ENCODE results near the gene ACAP2. TPM values are rescaled to one million over a fixed set of nuclear protein-coding genes. Genes with fewer than 3 reads are reported as not detected.

Gene ACAP2
- total and polyA plus RNA-seq, 2 experiments from 2014 or later: 45.6 to 104 TPM

DNA sequence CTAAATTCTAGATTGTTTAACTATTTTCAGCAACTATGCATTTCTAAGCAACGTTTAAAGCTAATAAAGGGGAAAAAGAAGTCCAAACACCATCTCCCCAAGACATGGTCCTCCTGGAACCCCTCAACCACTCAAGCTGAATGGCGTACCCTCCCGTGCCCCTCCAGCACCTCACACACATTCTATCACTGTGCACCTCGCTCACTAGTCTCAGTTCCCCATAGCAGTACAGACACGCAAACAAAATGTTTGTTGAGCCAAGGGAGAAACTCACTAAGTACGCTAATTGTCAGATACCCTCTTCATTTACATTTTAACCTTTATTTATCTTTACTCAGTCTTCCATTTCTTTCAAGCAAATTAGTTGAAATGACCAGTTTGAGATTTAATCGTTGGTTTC, 48.8 kb downstream of the ACAP2 start (continued):
- TF ChIP-seq, protein P1, sequence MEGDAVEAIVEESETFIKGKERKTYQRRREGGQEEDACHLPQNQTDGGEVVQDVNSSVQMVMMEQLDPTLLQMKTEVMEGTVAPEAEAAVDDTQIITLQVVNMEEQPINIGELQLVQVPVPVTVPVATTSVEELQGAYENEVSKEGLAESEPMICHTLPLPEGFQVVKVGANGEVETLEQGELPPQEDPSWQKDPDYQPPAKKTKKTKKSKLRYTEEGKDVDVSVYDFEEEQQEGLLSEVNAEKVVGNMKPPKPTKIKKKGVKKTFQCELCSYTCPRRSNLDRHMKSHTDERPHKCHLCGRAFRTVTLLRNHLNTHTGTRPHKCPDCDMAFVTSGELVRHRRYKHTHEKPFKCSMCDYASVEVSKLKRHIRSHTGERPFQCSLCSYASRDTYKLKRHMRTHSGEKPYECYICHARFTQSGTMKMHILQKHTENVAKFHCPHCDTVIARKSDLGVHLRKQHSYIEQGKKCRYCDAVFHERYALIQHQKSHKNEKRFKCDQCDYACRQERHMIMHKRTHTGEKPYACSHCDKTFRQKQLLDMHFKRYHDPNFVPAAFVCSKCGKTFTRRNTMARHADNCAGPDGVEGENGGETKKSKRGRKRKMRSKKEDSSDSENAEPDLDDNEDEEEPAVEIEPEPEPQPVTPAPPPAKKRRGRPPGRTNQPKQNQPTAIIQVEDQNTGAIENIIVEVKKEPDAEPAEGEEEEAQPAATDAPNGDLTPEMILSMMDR (conservative IDR thresholded peaks at IDR 0.05; ENCODE audit: low read depth in 2 of 2): no peak

DNA sequence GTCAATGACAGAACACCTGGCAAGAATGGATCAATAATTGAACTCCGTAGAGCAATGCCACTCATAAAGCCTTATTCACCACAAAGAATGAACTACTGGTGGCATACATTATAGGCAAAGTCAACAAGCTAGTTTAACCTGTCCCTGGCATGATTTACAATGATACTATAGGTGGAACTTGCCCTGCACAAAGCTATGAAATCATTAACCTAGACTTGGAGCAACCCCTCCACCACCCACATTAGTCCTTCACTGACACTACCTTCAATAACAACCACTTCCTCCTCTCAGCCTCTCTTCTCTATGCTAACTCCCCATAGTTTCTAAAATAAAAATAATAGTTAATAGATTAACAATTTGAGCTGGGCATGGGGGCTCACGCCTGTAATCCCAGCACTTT, 54.4 kb downstream of the ACAP2 start:
- no peaks in the 10 kb centered on the region for H3K36me3 Mint-ChIP-seq (ENCODE audit: low read depth)
- TF ChIP-seq, protein P2, sequence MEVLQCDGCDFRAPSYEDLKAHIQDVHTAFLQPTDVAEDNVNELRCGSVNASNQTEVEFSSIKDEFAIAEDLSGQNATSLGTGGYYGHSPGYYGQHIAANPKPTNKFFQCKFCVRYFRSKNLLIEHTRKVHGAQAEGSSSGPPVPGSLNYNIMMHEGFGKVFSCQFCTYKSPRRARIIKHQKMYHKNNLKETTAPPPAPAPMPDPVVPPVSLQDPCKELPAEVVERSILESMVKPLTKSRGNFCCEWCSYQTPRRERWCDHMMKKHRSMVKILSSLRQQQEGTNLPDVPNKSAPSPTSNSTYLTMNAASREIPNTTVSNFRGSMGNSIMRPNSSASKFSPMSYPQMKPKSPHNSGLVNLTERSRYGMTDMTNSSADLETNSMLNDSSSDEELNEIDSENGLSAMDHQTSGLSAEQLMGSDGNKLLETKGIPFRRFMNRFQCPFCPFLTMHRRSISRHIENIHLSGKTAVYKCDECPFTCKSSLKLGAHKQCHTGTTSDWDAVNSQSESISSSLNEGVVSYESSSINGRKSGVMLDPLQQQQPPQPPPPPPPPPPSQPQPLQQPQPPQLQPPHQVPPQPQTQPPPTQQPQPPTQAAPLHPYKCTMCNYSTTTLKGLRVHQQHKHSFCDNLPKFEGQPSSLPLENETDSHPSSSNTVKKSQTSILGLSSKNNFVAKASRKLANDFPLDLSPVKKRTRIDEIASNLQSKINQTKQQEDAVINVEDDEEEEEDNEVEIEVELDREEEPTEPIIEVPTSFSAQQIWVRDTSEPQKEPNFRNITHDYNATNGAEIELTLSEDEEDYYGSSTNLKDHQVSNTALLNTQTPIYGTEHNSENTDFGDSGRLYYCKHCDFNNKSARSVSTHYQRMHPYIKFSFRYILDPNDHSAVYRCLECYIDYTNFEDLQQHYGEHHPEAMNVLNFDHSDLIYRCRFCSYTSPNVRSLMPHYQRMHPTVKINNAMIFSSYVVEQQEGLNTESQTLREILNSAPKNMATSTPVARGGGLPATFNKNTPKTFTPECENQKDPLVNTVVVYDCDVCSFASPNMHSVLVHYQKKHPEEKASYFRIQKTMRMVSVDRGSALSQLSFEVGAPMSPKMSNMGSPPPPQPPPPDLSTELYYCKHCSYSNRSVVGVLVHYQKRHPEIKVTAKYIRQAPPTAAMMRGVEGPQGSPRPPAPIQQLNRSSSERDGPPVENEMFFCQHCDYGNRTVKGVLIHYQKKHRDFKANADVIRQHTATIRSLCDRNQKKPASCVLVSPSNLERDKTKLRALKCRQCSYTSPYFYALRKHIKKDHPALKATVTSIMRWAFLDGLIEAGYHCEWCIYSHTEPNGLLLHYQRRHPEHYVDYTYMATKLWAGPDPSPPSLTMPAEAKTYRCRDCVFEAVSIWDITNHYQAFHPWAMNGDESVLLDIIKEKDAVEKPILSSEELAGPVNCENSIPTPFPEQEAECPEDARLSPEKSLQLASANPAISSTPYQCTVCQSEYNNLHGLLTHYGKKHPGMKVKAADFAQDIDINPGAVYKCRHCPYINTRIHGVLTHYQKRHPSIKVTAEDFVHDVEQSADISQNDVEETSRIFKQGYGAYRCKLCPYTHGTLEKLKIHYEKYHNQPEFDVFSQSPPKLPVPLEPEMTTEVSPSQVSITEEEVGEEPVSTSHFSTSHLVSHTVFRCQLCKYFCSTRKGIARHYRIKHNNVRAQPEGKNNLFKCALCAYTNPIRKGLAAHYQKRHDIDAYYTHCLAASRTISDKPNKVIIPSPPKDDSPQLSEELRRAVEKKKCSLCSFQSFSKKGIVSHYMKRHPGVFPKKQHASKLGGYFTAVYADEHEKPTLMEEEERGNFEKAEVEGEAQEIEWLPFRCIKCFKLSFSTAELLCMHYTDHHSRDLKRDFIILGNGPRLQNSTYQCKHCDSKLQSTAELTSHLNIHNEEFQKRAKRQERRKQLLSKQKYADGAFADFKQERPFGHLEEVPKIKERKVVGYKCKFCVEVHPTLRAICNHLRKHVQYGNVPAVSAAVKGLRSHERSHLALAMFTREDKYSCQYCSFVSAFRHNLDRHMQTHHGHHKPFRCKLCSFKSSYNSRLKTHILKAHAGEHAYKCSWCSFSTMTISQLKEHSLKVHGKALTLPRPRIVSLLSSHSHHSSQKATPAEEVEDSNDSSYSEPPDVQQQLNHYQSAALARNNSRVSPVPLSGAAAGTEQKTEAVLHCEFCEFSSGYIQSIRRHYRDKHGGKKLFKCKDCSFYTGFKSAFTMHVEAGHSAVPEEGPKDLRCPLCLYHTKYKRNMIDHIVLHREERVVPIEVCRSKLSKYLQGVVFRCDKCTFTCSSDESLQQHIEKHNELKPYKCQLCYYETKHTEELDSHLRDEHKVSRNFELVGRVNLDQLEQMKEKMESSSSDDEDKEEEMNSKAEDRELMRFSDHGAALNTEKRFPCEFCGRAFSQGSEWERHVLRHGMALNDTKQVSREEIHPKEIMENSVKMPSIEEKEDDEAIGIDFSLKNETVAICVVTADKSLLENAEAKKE (CRISPR knock-in tag; IDR thresholded peaks at IDR 0.05): no peak
- no peak for TF ChIP-seq ZNF331 (CRISPR knock-in tag; IDR thresholded peaks at IDR 0.05; ENCODE audit: low read depth)
- TF ChIP-seq, protein P3, sequence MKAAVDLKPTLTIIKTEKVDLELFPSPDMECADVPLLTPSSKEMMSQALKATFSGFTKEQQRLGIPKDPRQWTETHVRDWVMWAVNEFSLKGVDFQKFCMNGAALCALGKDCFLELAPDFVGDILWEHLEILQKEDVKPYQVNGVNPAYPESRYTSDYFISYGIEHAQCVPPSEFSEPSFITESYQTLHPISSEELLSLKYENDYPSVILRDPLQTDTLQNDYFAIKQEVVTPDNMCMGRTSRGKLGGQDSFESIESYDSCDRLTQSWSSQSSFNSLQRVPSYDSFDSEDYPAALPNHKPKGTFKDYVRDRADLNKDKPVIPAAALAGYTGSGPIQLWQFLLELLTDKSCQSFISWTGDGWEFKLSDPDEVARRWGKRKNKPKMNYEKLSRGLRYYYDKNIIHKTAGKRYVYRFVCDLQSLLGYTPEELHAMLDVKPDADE (IDR thresholded peaks at IDR 0.05): no peak
- TF ChIP-seq, protein P1 (conservative IDR thresholded peaks at IDR 0.05; ENCODE audit: low read depth in 2 of 2): no peak
- no peak for TF ChIP-seq ZNF114 (CRISPR knock-in tag; IDR thresholded peaks at IDR 0.05)
- no peak for TF ChIP-seq NANOG (IDR thresholded peaks at IDR 0.05; ENCODE audit: borderline replicate concordance)
- TF ChIP-seq CREB1 (CRISPR knock-in tag; IDR thresholded peaks at IDR 0.05; ENCODE audit: low read depth): no peak
- TF ChIP-seq POLR2AphosphoS5 (IDR thresholded peaks at IDR 0.05; ENCODE audit: low read depth): no peak
- no peak for TF ChIP-seq STAT1 (IDR thresholded peaks at IDR 0.05; ENCODE audit: unreplicated experiment)
- TF ChIP-seq EZH2phosphoT487 (IDR thresholded peaks at IDR 0.05; ENCODE audit: unreplicated experiment): no peak
- no peak for TF ChIP-seq JUNB (IDR thresholded peaks at IDR 0.05; ENCODE audit: unreplicated experiment)

More for the DNA sequence above, 54.4 kb downstream of the ACAP2 start:
- H3F3A ChIP-seq (replicated peaks; ENCODE audit: low read depth): no peaks in the 10 kb centered on the region
- no peaks in the 10 kb centered on the region for H3K36me3 ChIP-seq (ENCODE audit: insufficient read depth)
- Mint-ChIP-seq H3K4me3 (no peak overlapping the region), H3K27ac (no peak overlapping the region), H3K9me3 (no peaks in the 10 kb centered on the region), H3K4me1 (peaks cover 27% of the 10 kb centered on the region), H3K27me3 (ENCODE audit: insufficient read depth, low read depth, poor library complexity) (no peaks in the 10 kb centered on the region)
- H2AFZ ChIP-seq: no peak overlapping the region
- H3K27ac ChIP-seq (ENCODE audit: low read depth): no peak overlapping the region
- H3K4me1 ChIP-seq (ENCODE audit: insufficient read depth): peaks cover 13% of the 10 kb centered on the region
- H3K4me3 ChIP-seq: no peak overlapping the region
- H3K27me3 ChIP-seq (ENCODE audit: insufficient read depth): no peaks in the 10 kb centered on the region
- DNase-seq (ENCODE audit: low spot score) (no peak), ATAC-seq (no peak)
- H4K20me1 ChIP-seq (replicated peaks; ENCODE audit: insufficient read depth): no peaks in the 10 kb centered on the region
- no peak overlapping the region for H3K4me2 ChIP-seq
- H3K79me2 ChIP-seq (replicated peaks; ENCODE audit: insufficient read depth): peaks cover 18% of the 10 kb centered on the region
- no peaks in the 10 kb centered on the region for H3K9me2 ChIP-seq (ENCODE audit: insufficient read depth)
